Muscle layer of duodenum (tissue), 2 donors: ENCODE results near the gene ANKRD36B.
A peak's percentile ranks its signal among the peaks of the same experiment; 100 is the strongest.
"Not testable (repeated sequence)": the region's sequence is repeated elsewhere in the genome, so short reads cannot be mapped to it uniquely, and the experiment has no call there.

ENCODE experiments used
- H3K27ac ChIP-seq: one replicate; pipeline ENCODE4 v1.7.0; 2013; ENCODE audit warnings: mild to moderate bottlenecking, low read length
- H3K27me3 ChIP-seq: one replicate; pipeline ENCODE4 v1.7.0; 2013; ENCODE audit warnings: low read depth, mild to moderate bottlenecking, control low read depth, low read length
- H3K36me3 ChIP-seq, 2 donors: one replicate each; pipeline ENCODE4 v1.7.0; 2013; ENCODE audit warnings: low read length in 2 of 2, control low read depth in 1 of 2, mild to moderate bottlenecking in 1 of 2; ENCODE audit not compliant: insufficient read depth in 2 of 2, control insufficient read depth in 1 of 2
- H3K4me1 ChIP-seq, 2 donors: one replicate each; pipeline ENCODE4 v1.7.0; 2013; ENCODE audit warnings: low read length in 2 of 2, mild to moderate bottlenecking in 2 of 2, control low read depth in 1 of 2, moderate library complexity in 1 of 2; ENCODE audit not compliant: insufficient read depth in 2 of 2, control insufficient read depth in 1 of 2
- H3K4me3 ChIP-seq, 2 donors: one replicate each; pipeline ENCODE4 v1.7.0; 2013; ENCODE audit warnings: low read length in 2 of 2, low read depth in 1 of 2, mild to moderate bottlenecking in 1 of 2
- H3K9me3 ChIP-seq, 2 donors: one replicate each; pipeline ENCODE4 v1.7.0; 2013; ENCODE audit warnings: low read length in 2 of 2, control low read depth in 1 of 2, mild to moderate bottlenecking in 1 of 2; ENCODE audit not compliant: control insufficient read depth in 1 of 2
- donor health status: healthy.

The ANKRD36B gene

GRCh38 chr2:97589598-97590510 lies at the start of gene ANKRD36B:
Gene ANKRD36B, minus strand, starts transcription at chr2:97589877. Its CDS starts 192 bp downstream, at chr2:97589685.
- not testable (repeated sequence) for H3K9me3 ChIP-seq, H3K4me1 ChIP-seq, H3K36me3 ChIP-seq, H3K27me3 ChIP-seq
- Histone ChIP-seq H3K4me3 (peak within 1 kb of the TSS; percentile 61 to 78), H3K27ac (peak within 1 kb of the TSS; percentile 77)

- H3K27ac ChIP-seq, H3K27me3 ChIP-seq, H3K36me3 ChIP-seq: not testable (repeated sequence)
Measured at GRCh38 chr2:97626049-97626430, 36.4 kb upstream of the ANKRD36B start.

GRCh38 chr2:97625354-97626048 lies 35.8 kb upstream of the ANKRD36B start:
- not testable (repeated sequence) for H3K9me3 ChIP-seq, H3K27ac ChIP-seq, H3K27me3 ChIP-seq, H3K36me3 ChIP-seq, H3K4me3 ChIP-seq, H3K4me1 ChIP-seq

More at GRCh38 chr2:97626049-97626430, 36.4 kb upstream of the ANKRD36B start:
- not testable (repeated sequence) for H3K4me1 ChIP-seq, H3K4me3 ChIP-seq, H3K9me3 ChIP-seq

- H3K9me3 ChIP-seq, H3K27me3 ChIP-seq, H3K4me3 ChIP-seq, H3K27ac ChIP-seq, H3K36me3 ChIP-seq, H3K4me1 ChIP-seq: not testable (repeated sequence)
Measured at GRCh38 chr2:97622976-97623375, 33.3 kb upstream of the ANKRD36B start.

DNA sequence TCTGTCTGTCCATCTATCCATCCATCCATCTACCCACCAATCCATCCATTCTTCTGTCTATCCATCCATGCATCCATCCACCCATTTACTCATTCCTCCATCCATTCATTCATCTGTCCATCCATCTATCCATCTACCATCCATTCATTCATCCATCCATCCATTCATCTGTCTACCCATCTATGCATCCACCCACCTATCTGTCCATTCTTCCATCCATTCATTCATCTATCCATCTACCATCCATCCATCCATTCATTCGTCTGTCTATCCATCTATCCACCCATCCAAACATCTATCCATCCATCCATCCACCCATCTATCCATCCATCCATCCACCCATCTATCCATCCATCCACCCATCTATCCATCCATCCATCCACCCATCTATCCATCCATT lies 30.8 kb upstream of the ANKRD36B start:
- H3K4me1 ChIP-seq, H3K27me3 ChIP-seq: not testable (repeated sequence)

DNA sequence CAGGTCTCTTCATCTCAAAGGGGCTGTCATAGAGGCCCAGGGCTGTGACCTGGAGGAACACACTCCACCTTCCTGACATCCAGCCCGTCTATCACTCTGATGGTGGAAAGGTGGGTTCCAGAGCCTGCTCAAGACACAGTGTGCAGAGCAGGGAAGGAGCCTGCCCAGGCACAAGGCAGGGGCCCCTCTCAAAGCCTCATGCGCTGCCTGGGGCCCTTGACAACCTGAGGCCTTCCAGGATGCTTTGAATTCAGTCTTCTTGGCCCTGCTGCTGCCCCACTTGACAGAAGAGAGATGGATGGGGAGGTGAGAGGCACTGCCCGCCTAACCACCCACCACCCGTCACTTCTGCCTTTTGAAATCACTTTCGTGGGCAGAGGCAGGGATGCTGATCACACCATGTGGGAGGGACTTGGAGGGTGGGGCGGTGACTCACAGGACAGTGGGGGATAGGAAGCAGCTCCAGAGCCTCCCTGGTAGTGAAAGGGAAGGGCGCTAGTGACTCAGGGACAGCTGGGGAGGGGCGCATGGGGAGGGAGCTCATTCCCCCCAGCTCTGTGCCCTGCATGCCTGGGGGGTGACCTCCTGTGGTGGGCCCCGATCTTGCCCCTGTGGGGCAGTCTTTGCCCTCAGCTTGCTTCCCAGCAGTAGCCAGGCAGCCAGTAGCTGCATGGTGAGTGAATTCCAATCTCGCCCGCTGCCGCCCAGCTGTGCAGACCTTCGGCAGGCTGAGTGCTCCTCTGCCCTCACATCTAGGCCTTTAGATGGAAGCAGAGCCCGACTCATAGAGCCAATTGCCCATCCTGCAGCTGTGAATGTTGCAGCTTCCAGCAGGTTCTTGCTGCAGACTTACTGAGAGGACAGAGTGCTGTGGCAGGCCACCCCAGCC lies 29.5 kb upstream of the ANKRD36B start:
- not testable (repeated sequence) for H3K27ac ChIP-seq, H3K27me3 ChIP-seq, H3K4me1 ChIP-seq, H3K36me3 ChIP-seq, H3K9me3 ChIP-seq, H3K4me3 ChIP-seq

More for the DNA sequence above, 30.8 kb upstream of the ANKRD36B start:
- not testable (repeated sequence) for H3K9me3 ChIP-seq, H3K4me3 ChIP-seq, H3K27ac ChIP-seq, H3K36me3 ChIP-seq

DNA sequence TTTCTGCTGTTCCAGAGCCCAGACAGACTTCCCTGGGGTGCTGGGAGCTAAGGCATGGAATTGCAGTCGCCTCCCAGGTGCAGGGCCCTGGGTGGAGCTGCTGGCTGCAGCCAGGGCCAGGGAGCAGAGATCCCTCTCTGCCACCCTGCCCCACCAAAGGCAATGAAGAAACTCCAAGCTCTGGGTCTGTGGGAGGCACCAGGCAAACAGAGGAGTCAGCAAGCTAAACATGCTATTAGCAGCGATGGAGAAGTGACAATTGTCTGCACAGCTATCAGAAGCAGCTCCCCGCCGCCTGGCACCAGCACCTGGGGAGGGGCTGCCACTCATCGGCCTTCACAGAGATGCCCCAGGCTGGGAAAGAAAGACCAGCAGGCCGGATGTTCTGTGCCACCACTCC lies 28.2 kb upstream of the ANKRD36B start:
- Histone ChIP-seq H3K4me3 (no peak overlapping the region), H3K4me1 (no peaks in the 10 kb centered on the region)

GRCh38 chr2:97615746-97616145 lies 26.1 kb upstream of the ANKRD36B start:
- not testable (repeated sequence) for H3K27me3 ChIP-seq, H3K4me1 ChIP-seq, H3K36me3 ChIP-seq, H3K9me3 ChIP-seq, H3K27ac ChIP-seq, H3K4me3 ChIP-seq

More for the DNA sequence above, 28.2 kb upstream of the ANKRD36B start:
- Histone ChIP-seq H3K36me3 (no peaks in the 10 kb centered on the region), H3K27me3 (no peaks in the 10 kb centered on the region), H3K9me3 (no peaks in the 10 kb centered on the region), H3K27ac (no peak overlapping the region)

- H3K4me3 ChIP-seq, H3K4me1 ChIP-seq, H3K36me3 ChIP-seq, H3K27ac ChIP-seq, H3K9me3 ChIP-seq, H3K27me3 ChIP-seq: not testable (repeated sequence)
Measured at GRCh38 chr2:97611895-97612294, 22.2 kb upstream of the ANKRD36B start.

DNA sequence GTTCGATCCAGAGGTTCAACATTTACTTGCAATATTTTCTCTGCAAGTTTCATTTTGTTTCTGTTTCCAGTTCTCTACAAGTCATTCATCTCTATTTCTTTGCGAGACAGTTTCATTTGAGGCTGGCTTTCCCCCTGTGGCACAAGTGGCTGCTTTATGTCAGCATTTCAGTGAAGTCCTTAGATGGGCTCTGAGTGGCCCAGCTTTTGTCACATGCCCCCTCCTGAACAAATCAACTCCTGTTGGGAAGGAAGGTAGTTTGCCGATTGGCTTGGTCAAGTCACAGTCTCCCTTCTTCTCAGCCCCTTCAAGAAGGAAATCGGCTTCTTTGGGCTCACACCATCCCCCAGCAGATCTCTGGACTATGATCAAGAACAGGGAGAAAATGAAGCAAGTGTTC lies 19.1 kb upstream of the ANKRD36B start:
- not testable (repeated sequence) for H3K36me3 ChIP-seq, H3K27ac ChIP-seq, H3K4me1 ChIP-seq, H3K4me3 ChIP-seq, H3K9me3 ChIP-seq, H3K27me3 ChIP-seq
